NT2/D1 (cell line): ENCODE results near the gene PAIP2.

Experiments used
- SUZ12 ChIP-seq: IDR thresholded peaks from 2 replicates; pipeline ENCODE4 v1.6.1; 2011; ENCODE audit not compliant: insufficient read length, insufficient read depth; ENCODE audit errors: extremely low read depth
- YY1 ChIP-seq: IDR thresholded peaks from 2 replicates; pipeline ENCODE4 v1.6.1; 2011; ENCODE audit not compliant: insufficient read length, insufficient read depth
- ZNF274 ChIP-seq: IDR thresholded peaks from 2 replicates; pipeline ENCODE4 v1.6.1; 2011; ENCODE audit warnings: mild to moderate bottlenecking, low read depth, low read length

DNA sequence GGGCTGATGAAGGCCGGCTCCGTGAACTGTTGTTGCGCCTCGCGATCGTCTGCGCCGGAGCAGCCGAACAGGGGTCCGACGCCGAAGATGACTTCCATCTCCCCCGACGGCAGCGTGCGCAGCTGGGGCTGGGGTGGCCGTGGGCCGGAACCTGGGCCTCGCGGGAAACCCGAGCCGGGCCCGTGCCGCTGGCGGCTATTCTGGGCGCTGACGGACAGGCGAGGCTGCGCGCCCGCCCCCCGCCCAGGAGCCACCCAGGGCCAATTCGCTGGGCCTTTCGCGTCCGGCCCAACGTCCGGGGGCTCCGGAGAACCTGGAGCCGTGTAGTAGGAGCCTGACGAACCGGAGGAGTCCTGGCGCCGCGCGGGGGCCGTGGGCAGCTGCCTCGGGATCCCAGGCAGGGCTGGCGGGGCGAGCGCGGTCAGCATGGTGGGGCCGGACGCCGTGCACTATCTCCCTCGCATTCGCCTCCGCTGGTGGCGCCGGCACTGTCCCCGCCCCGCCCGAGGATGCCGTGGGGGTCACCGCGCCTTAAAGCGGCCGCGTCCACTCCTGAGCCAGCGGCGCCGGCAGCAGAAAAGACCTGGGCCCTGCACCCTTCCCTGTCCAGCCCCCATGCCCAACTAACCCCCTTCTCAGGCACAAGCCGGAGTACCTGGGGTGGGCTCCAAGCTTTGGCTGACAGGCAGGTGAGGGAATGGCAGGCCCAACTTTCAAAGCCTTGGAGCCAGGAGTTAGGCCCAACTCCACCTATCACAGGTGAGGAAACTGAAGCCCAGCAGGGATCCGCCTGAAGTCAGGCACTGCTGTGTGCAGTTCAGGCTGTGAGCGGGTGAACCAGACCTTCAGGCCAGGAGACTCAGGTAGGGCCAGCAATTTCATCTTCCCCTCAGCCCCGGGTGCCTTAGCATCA, 53.3 kb downstream of the PAIP2 start, which contains the start of gene PROB1:
- no peak for TF ChIP-seq ZNF274
- TF ChIP-seq SUZ12, result no peak
- no peak for TF ChIP-seq YY1
